Esophagus squamous epithelium (tissue), 4 donors: ENCODE measurements around the gene SOCS2.

Experiments
- POLR2A ChIP-seq, 4 donors: fragments of 450-650 bp; IDR thresholded peaks; one replicate each; pipeline ENCODE4 v1.6.1; 2017; ENCODE audit warnings: antibody characterized with exemption in 4 of 4, mild to moderate bottlenecking in 4 of 4, moderate library complexity in 3 of 4
- TF ChIP-seq, protein P1 (sequence below), 6 experiments: fragments of 450-650 bp in 4 of 6; fragments of 200-600 bp in 2 of 6; sonication (generic) in 2 of 6; IDR thresholded peaks; one replicate each; pipeline ENCODE4 v1.5.1; 2016 to 2019; ENCODE audit warnings: antibody characterized with exemption in 6 of 6, mild to moderate bottlenecking in 4 of 6, moderate library complexity in 4 of 6

DNA sequence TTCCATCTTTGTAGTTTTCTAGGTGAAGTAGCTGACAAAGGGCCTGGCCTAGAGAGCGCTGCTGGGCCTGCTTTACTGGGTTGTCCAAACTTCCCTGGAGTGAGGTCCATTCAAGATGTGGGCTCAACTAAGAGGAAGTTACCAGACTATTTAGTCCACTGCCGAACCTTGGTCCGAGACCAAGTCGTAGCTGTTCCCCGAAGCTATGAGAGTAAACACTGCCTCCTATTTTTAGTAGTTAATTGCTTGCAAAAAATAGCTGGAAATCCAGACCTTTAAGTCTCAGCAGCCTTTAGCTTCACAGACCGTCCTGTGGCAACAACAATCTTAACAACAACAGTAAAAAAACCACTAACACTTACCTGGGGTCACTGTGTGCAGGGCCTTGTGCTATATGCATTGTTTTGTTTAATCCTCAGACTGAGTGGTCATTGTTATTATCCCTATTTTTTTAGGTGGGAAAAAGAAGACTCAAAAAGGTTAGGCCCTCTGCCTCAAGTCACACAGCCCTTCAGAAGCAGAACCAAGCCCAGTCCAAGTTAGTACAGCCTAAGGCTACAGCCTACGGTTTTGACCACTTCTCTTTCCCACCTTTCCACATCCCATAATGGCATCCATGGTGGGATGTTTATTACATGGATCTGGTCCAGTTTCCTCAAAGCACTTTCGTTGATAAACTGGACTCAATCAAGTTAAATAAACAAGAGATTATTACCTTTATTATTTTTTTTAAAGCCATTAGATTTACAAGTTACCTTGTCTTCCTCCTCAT is 30.6 kb downstream of the SOCS2 start:
- TF ChIP-seq POLR2A (IDR thresholded peaks at IDR 0.05) = no peak
- TF ChIP-seq, protein P1, sequence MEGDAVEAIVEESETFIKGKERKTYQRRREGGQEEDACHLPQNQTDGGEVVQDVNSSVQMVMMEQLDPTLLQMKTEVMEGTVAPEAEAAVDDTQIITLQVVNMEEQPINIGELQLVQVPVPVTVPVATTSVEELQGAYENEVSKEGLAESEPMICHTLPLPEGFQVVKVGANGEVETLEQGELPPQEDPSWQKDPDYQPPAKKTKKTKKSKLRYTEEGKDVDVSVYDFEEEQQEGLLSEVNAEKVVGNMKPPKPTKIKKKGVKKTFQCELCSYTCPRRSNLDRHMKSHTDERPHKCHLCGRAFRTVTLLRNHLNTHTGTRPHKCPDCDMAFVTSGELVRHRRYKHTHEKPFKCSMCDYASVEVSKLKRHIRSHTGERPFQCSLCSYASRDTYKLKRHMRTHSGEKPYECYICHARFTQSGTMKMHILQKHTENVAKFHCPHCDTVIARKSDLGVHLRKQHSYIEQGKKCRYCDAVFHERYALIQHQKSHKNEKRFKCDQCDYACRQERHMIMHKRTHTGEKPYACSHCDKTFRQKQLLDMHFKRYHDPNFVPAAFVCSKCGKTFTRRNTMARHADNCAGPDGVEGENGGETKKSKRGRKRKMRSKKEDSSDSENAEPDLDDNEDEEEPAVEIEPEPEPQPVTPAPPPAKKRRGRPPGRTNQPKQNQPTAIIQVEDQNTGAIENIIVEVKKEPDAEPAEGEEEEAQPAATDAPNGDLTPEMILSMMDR (IDR thresholded peaks at IDR 0.05) = no peak
